A549 (cell line): ENCODE results near the gene SH2D2A.

Experiments
- CHD2 ChIP-seq: fragments of 150-350 bp; IDR thresholded peaks from 2 replicates; pipeline ENCODE4 v1.6.1; 2014; ENCODE audit warnings: low read length; ENCODE audit not compliant: partially characterized antibody
- CTCF ChIP-seq: fragments of >200 bp; sonication (Bioruptor Twin); formaldehyde crosslinking; IDR thresholded peaks from 3 replicates; pipeline ENCODE4 v1.5.1; 2016
- EP300 ChIP-seq, 2 experiments: fragments of >200 bp; sonication (Bioruptor Twin); formaldehyde crosslinking; IDR thresholded peaks; 2 replicates in 1 of 2; 3 replicates in 1 of 2; pipeline ENCODE4 v1.6.1; 2016 to 2017
- KDM1A ChIP-seq: fragments of 200-600 bp; sonication (generic); IDR thresholded peaks from 2 replicates; pipeline ENCODE4 v1.6.1; 2016; ENCODE audit warnings: low read depth, mild to moderate bottlenecking
- MAZ ChIP-seq: fragments of 150-350 bp; IDR thresholded peaks from 2 replicates; pipeline ENCODE4 v1.6.1; 2014; ENCODE audit warnings: antibody characterized with exemption, low read depth, low read length, borderline replicate concordance
- POLR2A ChIP-seq: IDR thresholded peaks from 2 replicates; pipeline ENCODE4 v1.6.1; 2012; ENCODE audit warnings: mild to moderate bottlenecking, low read length
- REST ChIP-seq: fragments of 200-600 bp; sonication (generic); IDR thresholded peaks from 2 replicates; pipeline ENCODE4 v1.6.1; 2016; ENCODE audit warnings: antibody characterized with exemption, mild to moderate bottlenecking, moderate library complexity
- TF ChIP-seq, protein P1 (sequence below): IDR thresholded peaks from 2 replicates; pipeline ENCODE4 v1.6.1; 2012; ENCODE audit warnings: low read depth, borderline replicate concordance

DNA sequence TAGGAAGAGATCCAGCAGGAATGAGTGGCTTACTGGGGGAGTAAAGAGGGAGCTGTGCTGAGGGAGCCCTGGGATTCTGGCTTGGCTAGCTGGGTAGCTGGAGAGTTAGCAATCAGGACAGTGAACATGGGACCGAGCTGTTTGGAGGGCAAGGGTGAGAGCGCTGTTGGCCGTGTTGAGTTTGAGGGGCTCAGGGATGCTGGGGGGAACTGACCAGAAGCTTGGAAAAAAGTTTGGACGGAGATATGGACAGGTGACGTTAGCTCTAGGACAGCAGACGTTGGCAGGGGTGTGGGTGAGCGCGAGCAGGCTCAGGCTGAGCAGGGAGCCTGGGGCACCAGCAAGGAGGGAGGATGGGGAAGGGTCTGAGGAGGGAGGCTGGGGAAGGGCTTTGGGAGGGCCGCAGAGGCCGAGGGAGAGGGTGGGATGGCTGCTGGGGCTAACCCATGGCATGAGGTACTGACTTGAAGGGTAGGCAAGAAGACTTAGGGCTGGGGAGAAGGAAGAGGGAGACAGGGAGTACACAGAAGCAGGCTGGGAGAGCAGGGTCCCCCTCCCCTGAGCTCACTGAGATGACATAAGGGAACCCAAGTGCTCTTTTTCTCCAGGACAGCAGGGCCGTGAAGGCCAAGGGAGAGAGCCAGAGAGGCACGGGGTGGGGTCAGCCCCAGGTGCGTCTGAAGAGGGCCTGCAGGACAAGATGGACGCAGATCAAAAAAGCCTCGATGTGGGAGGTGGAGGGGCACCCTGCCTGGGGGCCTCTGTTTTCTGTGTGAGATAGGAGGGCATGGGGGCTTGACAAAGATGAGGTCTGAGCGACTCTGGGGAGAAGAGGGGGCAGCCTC, 8.2 kb downstream of the SH2D2A start:
- TF ChIP-seq POLR2A (no peak), CTCF (no peak), CHD2 (no peak), KDM1A (no peak), EP300 (IDR thresholded peaks at IDR 0.05) (no peak), REST (no peak), MAZ (no peak)
- TF ChIP-seq, protein P1, sequence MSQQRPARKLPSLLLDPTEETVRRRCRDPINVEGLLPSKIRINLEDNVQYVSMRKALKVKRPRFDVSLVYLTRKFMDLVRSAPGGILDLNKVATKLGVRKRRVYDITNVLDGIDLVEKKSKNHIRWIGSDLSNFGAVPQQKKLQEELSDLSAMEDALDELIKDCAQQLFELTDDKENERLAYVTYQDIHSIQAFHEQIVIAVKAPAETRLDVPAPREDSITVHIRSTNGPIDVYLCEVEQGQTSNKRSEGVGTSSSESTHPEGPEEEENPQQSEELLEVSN = no peak
